K562 (cell line): ENCODE data around the gene FAM117A. TPM values are rescaled to one million over a fixed set of nuclear protein-coding genes. Genes with fewer than 3 reads are reported as not detected.

ENCODE experiments used
- CBX2 ChIP-seq: fragments of 200-600 bp; sonication (generic); IDR thresholded peaks from one replicate; pipeline ENCODE4 v1.6.1; 2012; ENCODE audit warnings: mild to moderate bottlenecking, low read length, inconsistent platforms; ENCODE audit not compliant: insufficient read depth, poor library complexity, severe bottlenecking
- CREB1 ChIP-seq, 2 experiments: sonication (generic) in 1 of 2; formaldehyde crosslinking in 1 of 2; IDR thresholded peaks; 2 replicates each; pipeline versions ENCODE4 v1.6.1 to v1.8.0; 2012 to 2022; ENCODE audit warnings: inconsistent platforms in 1 of 2, mild to moderate bottlenecking in 1 of 2, missing genetic modification reagents in 1 of 2, moderate library complexity in 1 of 2
- EGR1 ChIP-seq: fragments of 450-650 bp; conservative IDR thresholded peaks from 2 replicates; pipeline ENCODE4 v1.6.1; 2017; ENCODE audit warnings: mild to moderate bottlenecking
- GABPB1 ChIP-seq: sonication (generic); formaldehyde crosslinking; IDR thresholded peaks from 2 replicates; pipeline ENCODE4 v1.8.0; 2022; ENCODE audit warnings: mild to moderate bottlenecking, missing genetic modification reagents
- JUNB ChIP-seq: fragments of 450-650 bp; formaldehyde crosslinking; conservative IDR thresholded peaks from 2 replicates; pipeline ENCODE4 v1.4.0; 2020; ENCODE audit warnings: mild to moderate bottlenecking
- MCM5 ChIP-seq: fragments of 450-650 bp; IDR thresholded peaks from 2 replicates; pipeline ENCODE4 v1.6.1; 2016; ENCODE audit warnings: low read depth
- MEF2D ChIP-seq: conservative IDR thresholded peaks from 2 replicates; pipeline ENCODE4 v1.6.1; 2016; ENCODE audit warnings: low read depth, missing genetic modification characterization, missing compliant biosample characterization
- PHB ChIP-seq: fragments of 250-450 bp; sonication (Bioruptor Pico); IDR thresholded peaks from 2 replicates; pipeline ENCODE4 v1.5.0; 2021
- POU5F1 ChIP-seq: fragments of 150-350 bp; IDR thresholded peaks from 2 replicates; pipeline ENCODE4 v1.6.1; 2014; ENCODE audit warnings: borderline replicate concordance, low read length, low read depth, mild to moderate bottlenecking; ENCODE audit not compliant: partially characterized antibody
- RCOR1 ChIP-seq, 2 experiments: IDR thresholded peaks; 2 replicates each; pipeline ENCODE4 v1.6.1; 2012; ENCODE audit warnings: low read depth in 2 of 2, low read length in 2 of 2, borderline replicate concordance in 1 of 2, improper control_type of control experiment in 1 of 2
- RNF2 ChIP-seq: sonication (generic); IDR thresholded peaks from 2 replicates; pipeline ENCODE4 v1.6.1; 2016
- ZKSCAN8 ChIP-seq: fragments of 200-800 bp; sonication (Bioruptor generic); IDR thresholded peaks from 2 replicates; pipeline ENCODE4 v1.6.1; 2016; ENCODE audit warnings: missing genetic modification characterization, missing compliant biosample characterization
- ZNF224 ChIP-seq: sonication (generic); formaldehyde crosslinking; IDR thresholded peaks from 2 replicates; pipeline ENCODE4 v1.8.0; 2022; ENCODE audit warnings: mild to moderate bottlenecking, missing genetic modification reagents
- ZNF561 ChIP-seq: fragments of 450-650 bp; formaldehyde crosslinking; conservative IDR thresholded peaks from 2 replicates; pipeline ENCODE4 v1.4.0; 2020; ENCODE audit warnings: mild to moderate bottlenecking, moderate library complexity
- polyA plus RNA-seq, 8 experiments: library from polyadenylated mRNA; depleted of rRNA in 4 of 8; stranded (reverse) in 5 of 8; unstranded in 3 of 8; fragments of >200 nt; fragmentation: Nextera tagmentation in 2 of 8; fragmentation: Illumina TruSeq in 1 of 8; extraction: Ambion mirVana in 2 of 8; extraction: Trizol in 1 of 8; gene quantifications; 2 replicates each; pipeline versions ENCODE4 v1.2.1 to v1.2.3, GENCODE V29; 2011 to 2014; ENCODE audit warnings: inconsistent platforms in 1 of 8, missing spikeins in 1 of 8
- total RNA-seq, 7 experiments: library from RNA; depleted of rRNA in 6 of 7; stranded (reverse); fragments of >200 nt in 6 of 7; fragmentation: Illumina TruSeq in 2 of 7; extraction: Trizol in 2 of 7; gene quantifications; 2 replicates each; pipeline versions ENCODE4 v1.2.1 to v1.2.3, GENCODE V29; 2011 to 2021; ENCODE audit warnings: low replicate concordance in 1 of 7
- TF ChIP-seq, protein P1 (sequence below): sonication (generic); formaldehyde crosslinking; IDR thresholded peaks from 2 replicates; pipeline ENCODE4 v1.8.1; 2023; ENCODE audit warnings: mild to moderate bottlenecking, missing genetic modification reagents

The FAM117A gene
- total and polyA plus RNA-seq, 9 of the 15 experiments (the other 6 are each of a cell fraction or from before 2014, with no cell fraction given): 3.1 to 79.7 (median 36.6) TPM

DNA sequence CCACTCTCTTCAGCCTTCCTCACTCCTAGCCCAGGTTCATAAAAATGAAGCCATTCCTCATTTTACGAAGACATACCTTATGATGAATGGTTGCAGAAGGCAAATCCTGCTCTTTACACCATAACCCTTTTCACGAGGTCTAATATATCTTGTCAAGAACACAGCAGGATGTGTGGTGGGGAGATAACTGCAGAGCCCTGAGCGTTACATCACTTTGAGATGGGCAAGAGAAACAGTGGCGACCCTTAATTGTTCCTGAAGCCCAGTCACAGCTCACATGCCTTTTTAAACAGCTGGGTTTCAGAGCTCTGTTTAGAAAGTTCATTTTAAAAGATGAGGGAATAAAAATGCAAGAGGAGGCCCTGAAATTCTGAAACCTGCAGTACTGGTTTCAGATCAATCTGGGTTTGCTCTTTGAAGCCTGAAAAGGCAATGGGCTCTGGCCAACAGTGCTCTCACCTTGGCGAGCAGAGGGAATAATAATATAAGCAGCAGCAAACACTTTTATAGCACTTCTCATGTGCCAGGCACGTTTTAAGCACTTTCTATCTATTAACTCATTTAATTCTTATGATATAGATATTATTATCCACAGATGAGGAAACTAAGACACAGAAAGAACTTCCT lies 2.9 kb downstream of the FAM117A start (continued):
- TF ChIP-seq CREB1 (IDR thresholded peaks at IDR 0.05): no peak
- no peak for TF ChIP-seq CREB1 (CRISPR knock-in tag; IDR thresholded peaks at IDR 0.05)
- TF ChIP-seq JUNB (CRISPR knock-in tag): no peak
- no peak for TF ChIP-seq EGR1
- TF ChIP-seq MCM5: no peak
- no peak for TF ChIP-seq ZNF224 (CRISPR knock-in tag)
- TF ChIP-seq CBX2: no peak
- TF ChIP-seq ZKSCAN8 (CRISPR knock-in tag): peak; percentile 94
- TF ChIP-seq MEF2D (tag): no peak
- no peak for TF ChIP-seq POU5F1
- no peak for TF ChIP-seq PHB (CRISPR knock-in tag)
- TF ChIP-seq GABPB1: no peak
- TF ChIP-seq RCOR1 (IDR thresholded peaks at IDR 0.05; ENCODE audit: borderline replicate concordance in 1 of 2, low read depth in 2 of 2, low read length in 2 of 2): peak in 1 of 2 experiments; percentile 88; a peak in 2 of 4 replicates
- peak; percentile 74; the same call in 1 of the 2 replicates for TF ChIP-seq RNF2
- TF ChIP-seq, protein P1, sequence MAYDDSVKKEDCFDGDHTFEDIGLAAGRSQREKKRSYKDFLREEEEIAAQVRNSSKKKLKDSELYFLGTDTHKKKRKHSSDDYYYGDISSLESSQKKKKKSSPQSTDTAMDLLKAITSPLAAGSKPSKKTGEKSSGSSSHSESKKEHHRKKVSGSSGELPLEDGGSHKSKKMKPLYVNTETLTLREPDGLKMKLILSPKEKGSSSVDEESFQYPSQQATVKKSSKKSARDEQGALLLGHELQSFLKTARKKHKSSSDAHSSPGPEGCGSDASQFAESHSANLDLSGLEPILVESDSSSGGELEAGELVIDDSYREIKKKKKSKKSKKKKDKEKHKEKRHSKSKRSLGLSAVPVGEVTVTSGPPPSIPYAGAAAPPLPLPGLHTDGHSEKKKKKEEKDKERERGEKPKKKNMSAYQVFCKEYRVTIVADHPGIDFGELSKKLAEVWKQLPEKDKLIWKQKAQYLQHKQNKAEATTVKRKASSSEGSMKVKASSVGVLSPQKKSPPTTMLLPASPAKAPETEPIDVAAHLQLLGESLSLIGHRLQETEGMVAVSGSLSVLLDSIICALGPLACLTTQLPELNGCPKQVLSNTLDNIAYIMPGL (CRISPR knock-in tag): no peak
- TF ChIP-seq ZNF561: no peak
